ENCODE data around the gene IL13RA1. TPM values are rescaled to one million over a fixed set of nuclear protein-coding genes. Genes with fewer than 3 reads are reported as not detected.
A peak's percentile ranks its signal among the peaks of the same experiment; 100 is the strongest.
"Not testable (repeated sequence)": the region's sequence is repeated elsewhere in the genome, so short reads cannot be mapped to it uniquely, and the experiment has no call there.

The IL13RA1 gene
- total RNA-seq: 1 to 10 TPM in 1 of 2 donors, under 1 TPM in 1; 0.32 to 1.8 TPM

DNA sequence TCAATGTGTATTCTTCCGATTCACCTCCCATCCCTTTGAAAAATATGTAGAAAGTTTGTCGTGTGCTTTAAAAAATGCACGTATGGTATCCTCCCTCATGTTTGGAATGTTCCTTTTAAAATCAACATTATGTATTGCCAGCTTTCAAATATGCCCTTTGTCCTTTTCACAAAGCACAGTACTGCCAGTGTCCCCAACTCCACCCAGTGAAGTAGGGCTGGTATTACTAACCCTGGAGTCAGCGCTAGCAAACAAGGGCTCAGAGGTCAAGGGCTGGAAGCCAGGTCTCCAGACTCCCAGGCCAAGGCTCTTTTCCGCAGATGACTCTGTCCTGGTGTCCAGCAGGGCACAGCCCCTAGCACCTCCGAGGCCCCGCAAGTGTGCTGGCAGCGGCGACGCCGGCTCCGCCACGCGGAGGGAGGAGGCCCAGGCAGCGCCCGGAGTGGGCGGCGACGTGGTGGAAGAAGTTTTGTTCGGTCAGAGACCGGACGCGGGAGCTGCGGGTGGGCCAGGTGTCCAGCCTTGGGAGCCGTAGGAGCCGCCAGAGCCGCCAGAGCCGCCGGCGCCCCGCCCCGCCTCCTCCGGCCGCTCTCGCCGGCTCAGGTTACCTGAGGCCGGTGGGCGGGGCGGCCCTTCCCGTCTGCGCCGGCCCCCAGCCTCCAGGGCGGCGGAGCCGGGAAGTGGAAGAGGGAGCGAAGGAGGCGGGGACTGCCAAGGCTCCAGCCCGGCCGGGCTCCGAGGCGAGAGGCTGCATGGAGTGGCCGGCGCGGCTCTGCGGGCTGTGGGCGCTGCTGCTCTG is at the start of gene IL13RA1:
Gene IL13RA1, plus strand, starts transcription at position 720 of the 799 bp plus-strand sequence. Its CDS starts 33 bp downstream, at position 753.
- Mint-ChIP-seq H3K36me3 (no peaks in the 10 kb centered on the region), H3K27ac (no peak within 1 kb of the TSS), H3K9me3 (no peaks in the 10 kb centered on the region)
- ATAC-seq (peak; percentile 86 to 89), DNase-seq (ENCODE audit: low spot score in 2 of 2) (peak in 1 of 2 donors; percentile 17)

DNA sequence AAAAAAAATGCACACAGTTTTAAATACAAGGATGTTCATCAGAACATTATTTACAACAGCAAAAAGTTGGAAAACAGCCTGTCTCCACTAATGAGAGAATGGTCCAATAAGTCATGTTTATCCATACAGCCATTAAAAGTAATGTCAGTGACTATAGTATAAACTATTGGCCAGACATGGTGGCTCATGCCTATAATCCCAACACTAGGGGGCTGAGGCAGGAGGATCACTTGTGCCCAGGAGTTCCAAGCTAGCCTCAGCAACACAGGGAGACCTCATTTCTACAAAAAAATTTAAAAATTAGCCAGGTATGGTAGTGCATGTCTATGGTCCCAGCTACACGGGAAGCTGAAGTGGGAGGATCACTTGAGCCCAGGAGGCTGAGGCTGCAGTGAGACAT is 48.1 kb upstream of the IL13RA1 start:
- DNase-seq (ENCODE audit: low spot score in 2 of 2): no peak
- Mint-ChIP-seq H3K9me3 (no peaks in the 10 kb centered on the region), H3K36me3 (no peaks in the 10 kb centered on the region), H3K27ac (no peak overlapping the region)
- ATAC-seq: no peak

- no peaks in the 10 kb centered on the region for H3K9me3 Mint-ChIP-seq
- H3K36me3 Mint-ChIP-seq: no peaks in the 10 kb centered on the region
- no peak for DNase-seq (ENCODE audit: low spot score in 2 of 2)
- ATAC-seq: no peak
- H3K27ac Mint-ChIP-seq: no peak overlapping the region
These were observed 45.0 kb upstream of the IL13RA1 start for GRCh38 chrX:118682258-118683014.

GRCh38 chrX:118685393-118685792 is 42.0 kb upstream of the IL13RA1 start:
- ATAC-seq: no peak
- no peak for DNase-seq (ENCODE audit: low spot score in 2 of 2)
- no peak overlapping the region for H3K27ac Mint-ChIP-seq
- H3K9me3 Mint-ChIP-seq: peaks cover 0 to 3% of the 10 kb centered on the region in 2 donors
- peaks cover 0 to 8% of the 10 kb centered on the region in 2 donors for H3K36me3 Mint-ChIP-seq

GRCh38 chrX:118688935-118689334 is 38.5 kb upstream of the IL13RA1 start:
- Mint-ChIP-seq H3K36me3 (peaks cover 0 to 8% of the 10 kb centered on the region in 2 donors), H3K9me3 (peaks cover 0 to 3% of the 10 kb centered on the region in 2 donors), H3K27ac (peak overlapping the region in 1 of 2 donors; percentile 74)
- no peak for DNase-seq (ENCODE audit: low spot score in 2 of 2)
- no peak for ATAC-seq

DNA sequence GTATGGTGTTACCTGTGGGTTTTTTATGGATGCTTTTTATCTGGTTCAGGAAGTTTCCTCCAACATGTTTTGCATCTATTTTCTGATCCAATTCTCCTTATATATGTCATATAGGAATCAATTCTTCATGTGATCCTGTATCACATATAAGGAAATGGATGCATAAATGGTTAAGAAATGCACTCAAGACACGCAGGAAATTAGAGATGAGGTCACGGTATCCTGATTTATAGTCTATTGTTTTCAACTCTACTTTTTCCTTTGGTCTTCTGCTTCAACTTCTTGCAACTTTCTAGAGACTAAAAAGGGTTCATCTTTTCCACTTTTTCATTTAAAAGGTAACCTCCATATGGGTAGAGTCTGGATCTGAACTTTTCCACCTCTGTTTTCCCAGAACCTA is 33.6 kb upstream of the IL13RA1 start:
- Mint-ChIP-seq H3K9me3 (no peaks in the 10 kb centered on the region), H3K36me3 (no peaks in the 10 kb centered on the region), H3K27ac (no peak overlapping the region)
- DNase-seq (ENCODE audit: low spot score in 2 of 2) (no peak), ATAC-seq (no peak)

- no peak overlapping the region for H3K27ac Mint-ChIP-seq
- DNase-seq (ENCODE audit: low spot score in 2 of 2) (no peak), ATAC-seq (no peak)
- H3K36me3 Mint-ChIP-seq: no peaks in the 10 kb centered on the region
- H3K9me3 Mint-ChIP-seq: no peaks in the 10 kb centered on the region
These were observed 32.8 kb upstream of the IL13RA1 start for GRCh38 chrX:118694638-118695037.

GRCh38 chrX:118698516-118699170 is 28.8 kb upstream of the IL13RA1 start:
- Mint-ChIP-seq H3K36me3 (no peaks in the 10 kb centered on the region), H3K9me3 (no peaks in the 10 kb centered on the region), H3K27ac (peak overlapping the region in 1 of 2 donors; percentile 45)
- ATAC-seq (no peak), DNase-seq (ENCODE audit: low spot score in 2 of 2) (no peak)

GRCh38 chrX:118702741-118703140 is 24.7 kb upstream of the IL13RA1 start:
- Mint-ChIP-seq H3K27ac (no peak overlapping the region), H3K36me3 (no peaks in the 10 kb centered on the region), H3K9me3 (no peaks in the 10 kb centered on the region)
- no peak for DNase-seq (ENCODE audit: low spot score in 2 of 2)
- no peak for ATAC-seq

DNA sequence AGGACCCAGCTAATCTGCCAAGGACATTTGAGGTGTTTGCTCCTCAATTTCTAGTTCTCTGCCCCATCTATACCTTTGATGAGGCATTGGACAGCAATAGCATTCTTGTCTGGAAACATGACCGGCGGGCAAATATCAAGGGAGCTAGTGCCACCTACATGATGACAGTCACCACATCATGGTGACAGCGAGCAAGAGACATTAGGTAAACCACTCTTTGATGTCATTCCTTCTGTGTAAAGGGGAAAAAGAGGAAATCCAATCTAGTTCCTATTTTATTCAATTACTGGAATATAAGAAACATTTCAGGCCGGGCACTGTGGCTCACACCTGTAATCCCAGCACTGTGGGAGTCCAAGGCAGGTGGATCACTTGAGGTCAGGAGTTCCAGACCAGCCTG is 20.7 kb upstream of the IL13RA1 start:
- H3K36me3 Mint-ChIP-seq: no peaks in the 10 kb centered on the region
- no peaks in the 10 kb centered on the region for H3K9me3 Mint-ChIP-seq
- H3K27ac Mint-ChIP-seq: no peak overlapping the region
- DNase-seq (ENCODE audit: low spot score in 2 of 2): no peak
- ATAC-seq: no peak

GRCh38 chrX:118714521-118714920 is 12.9 kb upstream of the IL13RA1 start:
- H3K27ac Mint-ChIP-seq: no peak overlapping the region
- DNase-seq (ENCODE audit: low spot score in 2 of 2): no peak
- H3K9me3 Mint-ChIP-seq: no peaks in the 10 kb centered on the region
- no peaks in the 10 kb centered on the region for H3K36me3 Mint-ChIP-seq
- ATAC-seq: no peak

GRCh38 chrX:118715917-118716316 is 11.5 kb upstream of the IL13RA1 start:
- DNase-seq (ENCODE audit: low spot score in 2 of 2); H3K36me3 Mint-ChIP-seq; H3K27ac Mint-ChIP-seq; H3K9me3 Mint-ChIP-seq; ATAC-seq: not testable (repeated sequence)

- DNase-seq (ENCODE audit: low spot score in 2 of 2); H3K36me3 Mint-ChIP-seq; ATAC-seq; H3K27ac Mint-ChIP-seq; H3K9me3 Mint-ChIP-seq: not testable (repeated sequence)
These were observed 10.6 kb upstream of the IL13RA1 start for GRCh38 chrX:118716833-118717232.

- Mint-ChIP-seq H3K9me3 (no peaks in the 10 kb centered on the region), H3K36me3 (no peaks in the 10 kb centered on the region), H3K27ac (no peak overlapping the region)
- DNase-seq (ENCODE audit: low spot score in 2 of 2): no peak
- no peak for ATAC-seq
These were observed 9.6 kb upstream of the IL13RA1 start for GRCh38 chrX:118717678-118718391.

DNA sequence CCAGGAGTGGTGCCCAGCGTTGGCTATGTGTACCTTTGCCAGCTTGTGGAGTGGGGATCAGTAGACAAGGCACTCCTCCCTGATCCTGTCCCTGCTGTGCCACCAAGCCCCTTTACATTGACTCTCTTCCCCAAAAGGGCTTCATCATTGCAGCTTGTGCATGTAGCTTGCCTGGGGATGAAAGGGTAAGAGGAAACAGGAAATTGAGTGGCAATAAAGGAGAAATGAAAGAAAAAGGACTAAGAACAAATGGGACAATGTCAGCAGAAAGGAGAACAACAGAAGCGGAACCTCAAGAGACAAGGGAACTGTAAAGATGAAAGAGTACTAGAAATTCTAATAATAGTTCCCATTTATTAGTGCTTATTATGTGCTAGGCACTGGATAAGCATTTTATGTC is 8.7 kb upstream of the IL13RA1 start:
- ATAC-seq: no peak
- no peak for DNase-seq (ENCODE audit: low spot score in 2 of 2)
- Mint-ChIP-seq H3K9me3 (no peaks in the 10 kb centered on the region), H3K27ac (no peak overlapping the region), H3K36me3 (no peaks in the 10 kb centered on the region)

- H3K27ac Mint-ChIP-seq: no peak overlapping the region
- no peaks in the 10 kb centered on the region for H3K36me3 Mint-ChIP-seq
- ATAC-seq: no peak
These were observed 7.2 kb upstream of the IL13RA1 start for GRCh38 chrX:118720058-118720707.

More at GRCh38 chrX:118720058-118720707, 7.2 kb upstream of the IL13RA1 start:
- no peaks in the 10 kb centered on the region for H3K9me3 Mint-ChIP-seq
- DNase-seq (ENCODE audit: low spot score in 2 of 2): no peak
